ENCODE measurements around the gene EXOC6B. TPM values are rescaled to one million over a fixed set of nuclear protein-coding genes. Genes with fewer than 3 reads are reported as not detected.

EXOC6B gene
- total RNA-seq, 1 experiment from 2014 or later: 10.9 TPM

DNA sequence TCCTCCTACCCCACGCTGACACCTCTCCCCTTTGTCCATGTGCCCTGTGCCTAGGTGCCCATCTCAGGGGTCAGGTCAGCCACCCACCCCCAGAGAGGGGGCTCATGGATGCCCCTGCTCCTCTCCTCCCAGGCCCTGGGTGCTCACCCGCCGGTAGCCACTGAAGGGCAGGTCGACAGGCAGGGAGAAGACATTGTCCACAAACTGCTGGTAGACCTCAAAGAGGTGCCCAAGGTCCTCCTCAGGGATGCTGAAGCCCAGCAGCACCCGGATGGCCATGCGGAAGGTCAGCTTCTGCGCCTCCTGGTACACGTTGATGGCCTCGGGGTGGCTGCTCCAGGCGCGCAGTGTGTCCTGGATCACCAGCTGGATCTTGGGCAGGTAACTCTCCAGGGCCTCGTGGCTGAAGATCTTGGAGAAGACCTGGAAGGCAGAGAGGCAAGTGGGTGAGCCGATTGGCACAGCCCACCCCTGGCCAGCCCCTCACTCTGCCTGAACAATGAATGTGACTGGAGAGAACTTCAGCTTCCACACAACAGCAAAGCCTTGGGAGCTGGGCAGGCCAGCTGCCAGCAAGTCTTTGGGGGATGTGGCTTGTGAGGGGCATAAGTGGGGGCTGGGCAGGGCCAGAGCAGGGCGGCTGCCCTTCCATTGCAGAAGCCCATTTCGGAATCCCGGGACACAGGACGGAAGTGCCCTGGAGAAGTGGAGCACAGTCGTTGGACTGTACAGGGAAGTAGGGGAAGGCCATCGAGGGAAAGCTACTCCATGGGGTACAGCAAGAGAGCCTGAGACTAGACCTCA, 690.6 kb downstream of the EXOC6B start:
- DNase-seq (ENCODE audit: low spot score): no peak

DNA sequence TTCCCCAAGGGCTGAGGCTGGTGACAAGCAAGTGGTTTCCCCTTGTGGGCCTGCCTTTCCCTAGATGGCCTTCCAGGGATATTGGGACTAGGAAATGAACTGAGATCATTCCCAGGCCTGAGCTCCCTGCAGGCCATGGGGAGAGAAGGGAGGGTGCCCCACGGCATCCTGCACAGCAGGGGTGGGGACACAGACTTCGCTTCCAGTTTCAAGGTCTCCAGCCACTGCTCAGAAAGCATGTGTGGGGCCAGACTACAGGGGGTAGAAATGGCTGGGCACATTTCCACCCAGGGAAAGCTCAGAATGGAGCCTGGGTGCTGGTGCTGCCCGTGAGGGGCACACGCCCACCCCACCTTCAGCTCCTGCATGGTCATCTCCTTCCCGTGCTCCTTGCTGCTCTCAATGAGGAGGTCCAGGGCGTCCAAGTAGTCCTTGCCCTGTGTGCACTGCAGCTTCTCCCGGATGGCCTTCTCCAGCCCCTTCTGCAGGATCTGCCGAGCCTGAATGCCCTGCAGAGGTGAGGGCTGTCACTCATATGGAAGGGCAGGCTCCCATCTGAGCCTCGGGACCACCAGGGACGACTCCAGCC, 691.3 kb downstream of the EXOC6B start:
- DNase-seq (ENCODE audit: low spot score): no peak

DNA sequence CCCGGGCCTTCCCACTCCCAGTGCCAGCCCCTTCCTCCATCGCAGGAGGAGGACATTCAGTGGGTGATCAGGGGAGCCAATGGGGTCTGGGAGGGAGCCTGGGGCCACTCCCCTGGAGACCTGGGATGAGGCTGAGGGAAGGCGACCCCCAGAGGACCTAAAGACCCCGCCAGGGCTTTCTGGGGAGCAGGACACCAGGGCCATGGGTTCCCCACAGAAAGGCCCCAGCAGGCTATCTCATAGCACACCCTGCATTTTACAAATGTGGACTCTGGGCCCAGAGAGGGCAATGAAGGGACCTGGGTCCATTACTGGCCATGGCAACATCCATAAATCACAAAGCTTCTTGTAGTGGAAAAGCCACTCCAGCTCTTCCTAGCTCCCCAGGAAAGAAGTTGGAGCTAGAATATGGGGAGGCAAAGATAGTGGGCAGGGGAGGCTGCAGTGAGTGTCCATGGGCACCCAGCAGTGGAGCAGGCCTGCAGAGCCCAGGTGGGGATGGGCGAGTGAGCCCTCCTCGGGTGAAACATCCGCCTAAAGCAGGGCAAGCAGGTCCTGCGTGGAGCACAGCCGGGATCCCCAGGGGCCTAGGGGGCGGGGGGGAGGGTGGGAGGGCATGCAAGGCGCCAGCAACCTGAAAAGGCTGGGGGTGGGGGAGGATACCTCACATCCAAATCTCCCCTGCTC, 692.0 kb downstream of the EXOC6B start:
- no peak for DNase-seq (ENCODE audit: low spot score)

DNA sequence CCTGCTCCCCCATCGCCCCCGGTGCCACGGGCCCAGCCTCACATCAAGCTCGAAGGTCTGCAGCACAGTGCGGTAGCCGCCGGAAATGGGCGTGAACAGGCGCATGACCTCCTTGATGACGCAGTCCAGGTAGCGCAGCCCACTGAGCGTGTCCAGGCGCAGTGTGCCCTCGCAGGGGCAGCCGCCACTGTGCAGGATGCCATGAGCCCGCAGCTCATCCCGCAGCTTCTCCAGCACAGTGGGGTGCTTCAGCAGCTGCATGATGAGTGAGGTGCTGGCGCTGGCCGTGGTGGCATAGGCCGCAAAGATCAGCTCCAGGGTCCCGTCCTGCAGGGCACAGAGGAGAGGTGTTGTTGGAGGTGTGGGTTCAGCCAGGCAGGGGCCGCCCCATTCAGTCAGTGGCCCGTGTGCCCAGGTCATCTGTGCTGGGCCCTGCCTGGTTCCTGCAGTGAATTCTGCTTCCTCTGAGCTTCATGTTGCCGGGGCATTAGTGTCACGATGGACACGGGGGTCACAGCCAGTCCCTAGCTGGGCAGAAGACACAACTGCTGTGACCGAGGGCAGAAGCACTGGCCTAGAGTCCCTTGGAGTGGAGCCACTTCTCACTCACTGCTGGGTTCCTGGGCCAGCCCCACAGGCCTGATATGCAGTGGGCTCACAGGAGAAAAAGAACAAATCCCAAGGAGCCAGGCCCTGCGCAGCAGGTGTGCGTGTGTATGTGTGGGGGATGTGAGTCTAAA, 692.7 kb downstream of the EXOC6B start:
- DNase-seq (ENCODE audit: low spot score): no peak

- DNase-seq (ENCODE audit: low spot score): no peak
Observed at GRCh38 chr2:72131916-72132841, 693.7 kb downstream of the EXOC6B start.

- DNase-seq (ENCODE audit: low spot score): no peak
Observed at GRCh38 chr2:72131371-72131891, 694.4 kb downstream of the EXOC6B start.

DNA sequence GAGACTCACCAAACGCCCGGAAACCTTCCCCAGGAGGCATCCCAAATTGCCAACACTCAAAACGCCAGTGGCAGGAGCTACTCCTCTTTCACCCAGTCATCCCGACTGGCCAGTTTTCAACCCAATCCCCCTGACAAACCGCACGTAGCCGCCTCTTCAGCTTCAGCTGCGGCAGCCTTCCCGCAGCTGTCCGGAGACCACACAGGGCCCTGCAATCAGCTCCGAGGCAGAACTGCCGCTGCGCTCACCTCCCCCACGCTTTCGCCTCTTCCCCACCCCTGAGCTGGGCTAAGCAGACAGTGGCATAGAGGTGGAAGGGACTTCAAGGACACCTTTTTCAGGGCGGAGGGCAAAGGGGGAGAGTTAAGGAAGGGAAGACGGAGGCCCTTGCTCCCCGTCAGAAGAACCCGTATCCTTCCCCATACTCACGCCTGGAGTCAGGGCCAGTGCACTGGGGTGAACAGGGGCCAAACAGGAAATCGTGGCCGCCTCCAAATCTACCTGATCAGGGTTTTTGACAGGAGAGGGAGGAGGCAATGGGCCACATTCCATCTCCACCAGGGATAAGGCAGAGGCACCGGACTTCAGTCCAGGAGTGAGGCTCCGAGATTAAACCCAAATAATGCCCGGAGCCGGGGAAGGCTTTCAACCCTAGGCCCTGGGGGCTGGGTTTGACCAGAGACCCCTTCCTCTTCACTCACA, 695.0 kb downstream of the EXOC6B start:
- no peak for DNase-seq (ENCODE audit: low spot score)

DNA sequence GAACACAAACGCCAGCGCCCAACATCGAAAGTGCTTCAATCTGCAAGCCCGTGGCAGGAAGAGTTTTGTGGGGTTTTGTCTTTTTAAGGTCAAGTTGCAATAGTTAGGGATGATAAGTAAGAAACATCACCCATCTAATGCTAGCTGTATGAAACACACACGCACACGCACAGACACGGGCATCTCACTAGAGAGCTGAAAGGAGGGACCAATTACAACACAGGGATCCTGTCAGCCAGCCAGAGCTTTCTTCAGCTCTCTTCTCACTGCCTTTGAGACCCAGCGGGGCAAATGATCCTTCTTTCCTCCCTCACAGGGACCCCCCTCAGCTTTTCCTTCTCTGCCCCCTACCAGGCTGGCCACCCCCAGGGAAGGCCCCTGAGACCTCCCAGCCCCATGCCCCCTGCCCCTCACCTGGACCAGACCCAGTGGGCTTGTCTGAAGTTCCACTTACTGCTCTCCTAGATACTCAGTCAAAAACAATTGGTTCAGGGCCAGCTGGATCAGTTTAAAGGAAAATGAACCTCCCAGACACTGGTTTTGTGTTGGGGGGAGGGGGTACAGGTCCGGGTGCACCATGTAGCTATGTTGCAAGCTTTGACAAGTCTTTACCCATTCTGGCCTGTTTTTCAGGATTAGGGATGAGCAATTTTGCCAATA, 696.0 kb downstream of the EXOC6B start:
- no peak for DNase-seq (ENCODE audit: low spot score)

- DNase-seq (ENCODE audit: low spot score): no peak
Observed at GRCh38 chr2:72128843-72129227, 697.0 kb downstream of the EXOC6B start.

GRCh38 chr2:72128059-72128842, 697.6 kb downstream of the EXOC6B start:
- no peak for DNase-seq (ENCODE audit: low spot score)

GRCh38 chr2:72127401-72128058, 698.3 kb downstream of the EXOC6B start:
- DNase-seq (ENCODE audit: low spot score): no peak

DNA sequence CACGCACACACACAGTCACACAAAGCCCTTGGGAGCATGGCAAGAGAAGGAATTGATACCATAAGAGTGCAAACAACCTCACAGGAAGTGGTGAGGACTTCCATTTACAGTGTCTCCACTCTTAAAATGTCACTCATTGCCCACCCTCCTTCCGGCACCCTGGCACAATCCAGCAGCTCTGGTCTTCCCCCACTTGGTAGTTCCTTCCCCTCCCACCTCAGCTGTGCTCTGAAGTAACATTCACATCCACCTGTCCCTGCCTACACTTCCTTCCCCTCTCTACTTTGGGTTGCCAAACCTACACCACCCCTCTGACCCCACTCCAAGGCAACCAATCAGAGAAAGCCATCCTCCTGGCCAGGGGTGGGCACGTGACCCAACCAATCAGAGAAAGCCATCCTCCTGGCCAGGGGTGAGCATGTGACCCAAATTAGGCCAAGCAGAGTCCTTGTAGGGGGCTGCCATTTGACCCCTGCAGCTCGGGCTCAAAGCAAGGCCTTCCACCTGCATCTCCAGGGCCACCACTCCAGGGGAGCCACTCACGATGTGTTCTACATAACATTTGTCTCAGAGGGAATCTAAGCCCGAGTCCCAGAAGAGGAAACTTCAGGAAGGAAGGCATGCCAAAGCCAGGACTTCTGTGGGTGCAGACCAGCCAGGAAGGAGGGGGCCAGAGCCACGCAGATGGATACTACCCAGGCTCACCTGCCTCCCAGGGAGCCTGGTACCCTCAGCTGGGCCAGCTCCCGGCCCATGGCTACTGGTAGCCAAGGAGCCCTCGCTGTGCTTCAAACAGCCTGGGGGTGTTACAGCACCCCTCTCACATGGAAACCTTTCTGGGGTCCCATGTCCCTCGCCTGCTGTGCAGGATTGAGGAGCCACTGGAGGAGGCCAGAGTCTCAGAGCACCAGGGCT, 699.4 kb downstream of the EXOC6B start:
- DNase-seq (ENCODE audit: low spot score): no peak

Other genes with a start within 250 kb of the EXOC6B start
- 47.6 and 52.5 TPM in 2 replicates for gene SPR, start 61.4 kb upstream of the EXOC6B start, total RNA-seq (2014; rRNA removed; shearing (Covaris generic))
- gene EMX1, start 91.5 kb upstream of the EXOC6B start, total RNA-seq (2014; rRNA removed; shearing (Covaris generic)): not detected in 2 replicates
- 8.6 and 11.1 TPM in 2 replicates for gene SFXN5, start 245.7 kb upstream of the EXOC6B start, total RNA-seq (2014; rRNA removed; shearing (Covaris generic))

Measured in H4 (cell line).